Tibial artery (tissue), 4 donors: ENCODE measurements around the gene BGN.

Experiments
- DNase-seq, 2 donors: peaks; one replicate each; pipeline ENCODE4 v3.0.0-alpha.2; 2019
- H3K27ac ChIP-seq, 2 donors: fragments of 200-600 bp; sonication (generic) in 1 of 2; 1 replicate in 1 of 2; 2 replicates in 1 of 2; pipeline ENCODE4 v1.5.1; 2018 to 2019; ENCODE audit warnings: mild to moderate bottlenecking in 1 of 2
- H3K27me3 ChIP-seq, 2 donors: fragments of 200-600 bp; sonication (generic) in 1 of 2; one replicate each; pipeline versions ENCODE4 v1.5.1 to v1.6.0; 2016 to 2019
- H3K36me3 ChIP-seq, 3 donors: fragments of 200-600 bp; sonication (generic) in 2 of 3; one replicate each; pipeline ENCODE4 v1.5.1; 2016 to 2019; ENCODE audit warnings: mild to moderate bottlenecking in 2 of 3
- H3K4me1 ChIP-seq, 4 donors: fragments of 200-600 bp; sonication (generic) in 2 of 4; 1 replicate in 3 of 4; 2 replicates in 1 of 4; pipeline ENCODE4 v1.5.1; 2016 to 2019
- H3K4me3 ChIP-seq, 2 donors: fragments of 200-600 bp; sonication (generic) in 1 of 2; 1 replicate in 1 of 2; 2 replicates in 1 of 2; pipeline ENCODE4 v1.5.1; 2018 to 2019; ENCODE audit warnings: mild to moderate bottlenecking in 2 of 2
- H3K9me3 ChIP-seq, 3 donors: fragments of 200-600 bp; sonication (generic) in 1 of 3; one replicate each; pipeline ENCODE4 v1.5.1; 2016 to 2019
- CTCF ChIP-seq, 2 experiments: fragments of 200-600 bp in 1 of 2; fragments of 450-650 bp in 1 of 2; IDR thresholded peaks; one replicate each; pipeline ENCODE4 v1.5.1; 2017 to 2019; ENCODE audit warnings: antibody characterized with exemption in 2 of 2, mild to moderate bottlenecking in 1 of 2, moderate library complexity in 1 of 2
- intact Hi-C: fragments of 100-400 bp; cut with DNase I; formaldehyde crosslinking; loops from one replicate; pipeline ENCODE4 v1.15.0; 2023; ENCODE audit warnings: low total_unique reads

BGN gene

GRCh38 chrX:153556767-153557166 is 62.0 kb downstream of the BGN start:
- Histone ChIP-seq H3K9me3 (no peaks in the 10 kb centered on the region), H3K4me1 (no peaks in the 10 kb centered on the region), H3K4me3 (no peak overlapping the region), H3K27ac (no peak overlapping the region), H3K36me3 (no peaks in the 10 kb centered on the region), H3K27me3 (no peaks in the 10 kb centered on the region)
- no peak for TF ChIP-seq CTCF (IDR thresholded peaks at IDR 0.05)
- intact Hi-C loops, result no loop called here
- DNase-seq, result no peak

GRCh38 chrX:153557618-153558355 is 63.0 kb downstream of the BGN start:
- intact Hi-C loops, result no loop called here
- TF ChIP-seq CTCF (IDR thresholded peaks at IDR 0.05), result no peak
- Histone ChIP-seq H3K36me3 (no peaks in the 10 kb centered on the region), H3K4me1 (no peaks in the 10 kb centered on the region), H3K4me3 (no peak overlapping the region), H3K27ac (no peak overlapping the region), H3K27me3 (no peaks in the 10 kb centered on the region), H3K9me3 (no peaks in the 10 kb centered on the region)
- DNase-seq, result no peak
